HepG2 (cell line): ENCODE results near the gene MAJIN. TPM values are rescaled to one million over a fixed set of nuclear protein-coding genes. Genes with fewer than 3 reads are reported as not detected.

Source experiments
- JARID2 ChIP-seq: sonication (generic); formaldehyde crosslinking; IDR thresholded peaks from 2 replicates; pipeline ENCODE4 v1.8.1; 2023; ENCODE audit warnings: missing genetic modification reagents, inconsistent platforms; ENCODE audit not compliant: insufficient replicate concordance
- RFX5 ChIP-seq: IDR thresholded peaks from 2 replicates; pipeline ENCODE4 v1.6.1; 2011; ENCODE audit warnings: low read depth, low read length, improper control_type of control experiment
- ZNF569 ChIP-seq: sonication (generic); formaldehyde crosslinking; IDR thresholded peaks from 2 replicates; pipeline ENCODE4 v1.5.0; 2020; ENCODE audit warnings: mild to moderate bottlenecking, missing genetic modification reagents, moderate library complexity, borderline replicate concordance
- ZNF674 ChIP-seq: sonication (generic); formaldehyde crosslinking; IDR thresholded peaks from 2 replicates; pipeline ENCODE4 v1.5.0; 2020; ENCODE audit warnings: low read depth, mild to moderate bottlenecking, missing genetic modification reagents
- ZNF883 ChIP-seq: sonication (generic); formaldehyde crosslinking; IDR thresholded peaks from 2 replicates; pipeline ENCODE4 v1.5.1; 2020; ENCODE audit warnings: mild to moderate bottlenecking, missing genetic modification reagents; ENCODE audit errors: not compliant biosample characterization
- polyA plus RNA-seq, 8 experiments: library from polyadenylated mRNA; depleted of rRNA in 3 of 8; stranded (reverse) in 7 of 8; unstranded in 1 of 8; fragments of >200 nt; fragmentation: Illumina TruSeq in 4 of 8; extraction: Trizol in 4 of 8; gene quantifications; 2 replicates each; pipeline versions ENCODE4 v1.2.1 to v1.2.3, GENCODE V29; 2011 to 2016; ENCODE audit warnings: low read depth in 4 of 8, missing spikeins in 1 of 8, mixed read lengths in 1 of 8; ENCODE audit not compliant: insufficient read depth in 1 of 8
- total RNA-seq, 5 experiments: library from RNA; depleted of rRNA; stranded (reverse); fragments of >200 nt; fragmentation: Illumina TruSeq; extraction: Trizol; gene quantifications; 2 replicates each; pipeline ENCODE4 v1.2.3, GENCODE V29; 2016; ENCODE audit warnings: low read depth in 1 of 5
- TF ChIP-seq, protein P1 (sequence below): sonication (generic); formaldehyde crosslinking; IDR thresholded peaks from 2 replicates; pipeline ENCODE4 v1.4.0; 2020; ENCODE audit warnings: missing genetic modification reagents
- TF ChIP-seq, protein P2 (sequence below): sonication (generic); formaldehyde crosslinking; IDR thresholded peaks from 2 replicates; pipeline ENCODE4 v1.4.0; 2020; ENCODE audit warnings: missing genetic modification reagents
- TF ChIP-seq, protein P3 (sequence below): sonication (generic); formaldehyde crosslinking; IDR thresholded peaks from 2 replicates; pipeline ENCODE4 v1.5.1; 2020; ENCODE audit warnings: mild to moderate bottlenecking, missing genetic modification reagents, moderate library complexity
- TF ChIP-seq, protein P4 (sequence below): sonication (generic); formaldehyde crosslinking; IDR thresholded peaks from 2 replicates; pipeline ENCODE4 v1.5.0; 2020; ENCODE audit warnings: missing genetic modification reagents, mild to moderate bottlenecking, borderline replicate concordance
- TF ChIP-seq, protein P5 (sequence below): sonication (generic); formaldehyde crosslinking; IDR thresholded peaks from 2 replicates; pipeline ENCODE4 v1.4.0; 2020; ENCODE audit warnings: missing genetic modification reagents, mild to moderate bottlenecking, borderline replicate concordance
- TF ChIP-seq, protein P6 (sequence below): sonication (generic); formaldehyde crosslinking; IDR thresholded peaks from 2 replicates; pipeline ENCODE4 v1.8.0; 2022; ENCODE audit warnings: missing genetic modification reagents, mild to moderate bottlenecking, inconsistent platforms, borderline replicate concordance

Gene MAJIN
- total and polyA plus RNA-seq, 2 of the 13 experiments (the other 11 are each of a cell fraction or from before 2014, with no cell fraction given) = not detected

DNA sequence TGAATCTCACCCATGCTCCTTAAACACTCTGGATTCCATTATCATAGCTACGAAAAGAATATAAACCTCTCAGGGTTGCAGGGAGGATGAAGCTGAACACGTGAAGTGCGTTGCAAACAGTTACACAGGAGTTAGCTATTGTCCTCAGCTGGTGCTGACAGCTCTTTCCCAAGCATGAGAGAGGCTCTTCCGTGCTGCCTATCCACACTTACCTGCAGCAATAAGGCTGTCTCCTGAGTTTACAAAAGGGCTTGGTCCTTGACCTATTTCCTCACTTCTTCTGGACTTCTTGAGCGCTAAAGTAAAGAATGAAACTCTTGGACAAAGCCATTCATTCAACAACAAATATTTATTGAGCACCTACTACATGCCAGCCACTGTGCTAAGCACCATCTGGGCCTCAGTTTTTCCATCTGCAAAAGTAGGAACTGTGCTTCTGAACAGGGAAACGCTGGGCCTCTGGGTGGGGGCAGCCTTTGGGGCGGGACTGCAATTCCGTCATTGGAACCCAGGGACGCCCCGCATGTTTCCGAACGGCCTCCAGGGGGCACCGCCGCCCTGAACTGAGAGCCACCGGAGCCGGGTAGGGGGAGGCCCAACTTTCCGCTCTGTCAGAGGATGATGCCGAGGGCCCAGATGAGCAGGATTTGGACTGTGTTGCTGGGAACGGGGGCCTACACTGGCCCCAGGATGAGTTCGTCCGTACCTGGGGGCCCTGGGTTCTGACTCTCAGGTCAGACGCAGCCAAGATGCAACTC is 41.4 kb upstream of the MAJIN start (continued):
- TF ChIP-seq, protein P1, sequence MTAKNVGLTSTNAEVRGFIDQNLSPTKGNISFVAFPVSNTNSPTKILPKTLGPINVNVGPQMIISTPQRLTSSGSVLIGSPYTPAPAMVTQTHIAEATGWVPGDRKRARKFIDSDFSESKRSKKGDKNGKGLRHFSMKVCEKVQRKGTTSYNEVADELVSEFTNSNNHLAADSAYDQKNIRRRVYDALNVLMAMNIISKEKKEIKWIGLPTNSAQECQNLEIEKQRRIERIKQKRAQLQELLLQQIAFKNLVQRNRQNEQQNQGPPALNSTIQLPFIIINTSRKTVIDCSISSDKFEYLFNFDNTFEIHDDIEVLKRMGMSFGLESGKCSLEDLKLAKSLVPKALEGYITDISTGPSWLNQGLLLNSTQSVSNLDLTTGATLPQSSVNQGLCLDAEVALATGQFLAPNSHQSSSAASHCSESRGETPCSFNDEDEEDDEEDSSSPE (CRISPR knock-in tag) = no peak
- TF ChIP-seq, protein P2, sequence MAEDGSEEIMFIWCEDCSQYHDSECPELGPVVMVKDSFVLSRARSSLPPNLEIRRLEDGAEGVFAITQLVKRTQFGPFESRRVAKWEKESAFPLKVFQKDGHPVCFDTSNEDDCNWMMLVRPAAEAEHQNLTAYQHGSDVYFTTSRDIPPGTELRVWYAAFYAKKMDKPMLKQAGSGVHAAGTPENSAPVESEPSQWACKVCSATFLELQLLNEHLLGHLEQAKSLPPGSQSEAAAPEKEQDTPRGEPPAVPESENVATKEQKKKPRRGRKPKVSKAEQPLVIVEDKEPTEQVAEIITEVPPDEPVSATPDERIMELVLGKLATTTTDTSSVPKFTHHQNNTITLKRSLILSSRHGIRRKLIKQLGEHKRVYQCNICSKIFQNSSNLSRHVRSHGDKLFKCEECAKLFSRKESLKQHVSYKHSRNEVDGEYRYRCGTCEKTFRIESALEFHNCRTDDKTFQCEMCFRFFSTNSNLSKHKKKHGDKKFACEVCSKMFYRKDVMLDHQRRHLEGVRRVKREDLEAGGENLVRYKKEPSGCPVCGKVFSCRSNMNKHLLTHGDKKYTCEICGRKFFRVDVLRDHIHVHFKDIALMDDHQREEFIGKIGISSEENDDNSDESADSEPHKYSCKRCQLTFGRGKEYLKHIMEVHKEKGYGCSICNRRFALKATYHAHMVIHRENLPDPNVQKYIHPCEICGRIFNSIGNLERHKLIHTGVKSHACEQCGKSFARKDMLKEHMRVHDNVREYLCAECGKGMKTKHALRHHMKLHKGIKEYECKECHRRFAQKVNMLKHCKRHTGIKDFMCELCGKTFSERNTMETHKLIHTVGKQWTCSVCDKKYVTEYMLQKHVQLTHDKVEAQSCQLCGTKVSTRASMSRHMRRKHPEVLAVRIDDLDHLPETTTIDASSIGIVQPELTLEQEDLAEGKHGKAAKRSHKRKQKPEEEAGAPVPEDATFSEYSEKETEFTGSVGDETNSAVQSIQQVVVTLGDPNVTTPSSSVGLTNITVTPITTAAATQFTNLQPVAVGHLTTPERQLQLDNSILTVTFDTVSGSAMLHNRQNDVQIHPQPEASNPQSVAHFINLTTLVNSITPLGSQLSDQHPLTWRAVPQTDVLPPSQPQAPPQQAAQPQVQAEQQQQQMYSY (CRISPR knock-in tag) = no peak
- TF ChIP-seq RFX5 (no peak), JARID2 (no peak), ZNF883 (CRISPR knock-in tag) (no peak), ZNF569 (0 out of 2 replicates have a peak, but pooled peaks have one; percentile 40), ZNF674 (CRISPR knock-in tag) (no peak)
- TF ChIP-seq, protein P3, sequence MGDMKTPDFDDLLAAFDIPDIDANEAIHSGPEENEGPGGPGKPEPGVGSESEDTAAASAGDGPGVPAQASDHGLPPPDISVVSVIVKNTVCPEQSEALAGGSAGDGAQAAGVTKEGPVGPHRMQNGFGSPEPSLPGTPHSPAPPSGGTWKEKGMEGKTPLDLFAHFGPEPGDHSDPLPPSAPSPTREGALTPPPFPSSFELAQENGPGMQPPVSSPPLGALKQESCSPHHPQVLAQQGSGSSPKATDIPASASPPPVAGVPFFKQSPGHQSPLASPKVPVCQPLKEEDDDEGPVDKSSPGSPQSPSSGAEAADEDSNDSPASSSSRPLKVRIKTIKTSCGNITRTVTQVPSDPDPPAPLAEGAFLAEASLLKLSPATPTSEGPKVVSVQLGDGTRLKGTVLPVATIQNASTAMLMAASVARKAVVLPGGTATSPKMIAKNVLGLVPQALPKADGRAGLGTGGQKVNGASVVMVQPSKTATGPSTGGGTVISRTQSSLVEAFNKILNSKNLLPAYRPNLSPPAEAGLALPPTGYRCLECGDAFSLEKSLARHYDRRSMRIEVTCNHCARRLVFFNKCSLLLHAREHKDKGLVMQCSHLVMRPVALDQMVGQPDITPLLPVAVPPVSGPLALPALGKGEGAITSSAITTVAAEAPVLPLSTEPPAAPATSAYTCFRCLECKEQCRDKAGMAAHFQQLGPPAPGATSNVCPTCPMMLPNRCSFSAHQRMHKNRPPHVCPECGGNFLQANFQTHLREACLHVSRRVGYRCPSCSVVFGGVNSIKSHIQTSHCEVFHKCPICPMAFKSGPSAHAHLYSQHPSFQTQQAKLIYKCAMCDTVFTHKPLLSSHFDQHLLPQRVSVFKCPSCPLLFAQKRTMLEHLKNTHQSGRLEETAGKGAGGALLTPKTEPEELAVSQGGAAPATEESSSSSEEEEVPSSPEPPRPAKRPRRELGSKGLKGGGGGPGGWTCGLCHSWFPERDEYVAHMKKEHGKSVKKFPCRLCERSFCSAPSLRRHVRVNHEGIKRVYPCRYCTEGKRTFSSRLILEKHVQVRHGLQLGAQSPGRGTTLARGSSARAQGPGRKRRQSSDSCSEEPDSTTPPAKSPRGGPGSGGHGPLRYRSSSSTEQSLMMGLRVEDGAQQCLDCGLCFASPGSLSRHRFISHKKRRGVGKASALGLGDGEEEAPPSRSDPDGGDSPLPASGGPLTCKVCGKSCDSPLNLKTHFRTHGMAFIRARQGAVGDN (CRISPR knock-in tag) = no peak
- TF ChIP-seq, protein P4, sequence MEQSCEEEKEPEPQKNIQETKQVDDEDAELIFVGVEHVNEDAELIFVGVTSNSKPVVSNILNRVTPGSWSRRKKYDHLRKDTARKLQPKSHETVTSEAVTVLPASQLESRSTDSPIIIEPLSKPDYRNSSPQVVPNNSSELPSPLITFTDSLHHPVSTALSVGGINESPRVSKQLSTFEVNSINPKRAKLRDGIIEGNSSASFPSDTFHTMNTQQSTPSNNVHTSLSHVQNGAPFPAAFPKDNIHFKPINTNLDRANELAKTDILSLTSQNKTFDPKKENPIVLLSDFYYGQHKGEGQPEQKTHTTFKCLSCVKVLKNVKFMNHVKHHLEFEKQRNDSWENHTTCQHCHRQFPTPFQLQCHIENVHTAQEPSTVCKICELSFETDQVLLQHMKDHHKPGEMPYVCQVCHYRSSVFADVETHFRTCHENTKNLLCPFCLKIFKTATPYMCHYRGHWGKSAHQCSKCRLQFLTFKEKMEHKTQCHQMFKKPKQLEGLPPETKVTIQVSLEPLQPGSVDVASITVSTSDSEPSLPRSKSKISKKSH = no peak
- TF ChIP-seq, protein P5, sequence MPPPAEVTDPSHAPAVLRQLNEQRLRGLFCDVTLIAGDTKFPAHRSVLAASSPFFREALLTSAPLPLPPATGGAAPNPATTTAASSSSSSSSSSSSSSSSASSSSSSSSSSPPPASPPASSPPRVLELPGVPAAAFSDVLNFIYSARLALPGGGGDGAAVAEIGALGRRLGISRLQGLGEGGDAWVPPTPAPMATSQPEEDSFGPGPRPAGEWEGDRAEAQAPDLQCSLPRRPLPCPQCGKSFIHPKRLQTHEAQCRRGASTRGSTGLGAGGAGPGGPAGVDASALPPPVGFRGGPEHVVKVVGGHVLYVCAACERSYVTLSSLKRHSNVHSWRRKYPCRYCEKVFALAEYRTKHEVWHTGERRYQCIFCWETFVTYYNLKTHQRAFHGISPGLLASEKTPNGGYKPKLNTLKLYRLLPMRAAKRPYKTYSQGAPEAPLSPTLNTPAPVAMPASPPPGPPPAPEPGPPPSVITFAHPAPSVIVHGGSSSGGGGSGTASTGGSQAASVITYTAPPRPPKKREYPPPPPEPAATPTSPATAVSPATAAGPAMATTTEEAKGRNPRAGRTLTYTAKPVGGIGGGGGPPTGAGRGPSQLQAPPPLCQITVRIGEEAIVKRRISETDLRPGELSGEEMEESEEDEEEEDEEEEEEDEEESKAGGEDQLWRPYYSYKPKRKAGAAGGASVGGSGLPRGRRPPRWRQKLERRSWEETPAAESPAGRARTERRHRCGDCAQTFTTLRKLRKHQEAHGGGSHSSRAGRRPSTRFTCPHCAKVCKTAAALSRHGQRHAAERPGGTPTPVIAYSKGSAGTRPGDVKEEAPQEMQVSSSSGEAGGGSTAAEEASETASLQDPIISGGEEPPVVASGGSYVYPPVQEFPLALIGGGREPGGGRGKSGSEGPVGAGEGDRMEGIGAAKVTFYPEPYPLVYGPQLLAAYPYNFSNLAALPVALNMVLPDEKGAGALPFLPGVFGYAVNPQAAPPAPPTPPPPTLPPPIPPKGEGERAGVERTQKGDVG (CRISPR knock-in tag) = no peak
- TF ChIP-seq, protein P6, sequence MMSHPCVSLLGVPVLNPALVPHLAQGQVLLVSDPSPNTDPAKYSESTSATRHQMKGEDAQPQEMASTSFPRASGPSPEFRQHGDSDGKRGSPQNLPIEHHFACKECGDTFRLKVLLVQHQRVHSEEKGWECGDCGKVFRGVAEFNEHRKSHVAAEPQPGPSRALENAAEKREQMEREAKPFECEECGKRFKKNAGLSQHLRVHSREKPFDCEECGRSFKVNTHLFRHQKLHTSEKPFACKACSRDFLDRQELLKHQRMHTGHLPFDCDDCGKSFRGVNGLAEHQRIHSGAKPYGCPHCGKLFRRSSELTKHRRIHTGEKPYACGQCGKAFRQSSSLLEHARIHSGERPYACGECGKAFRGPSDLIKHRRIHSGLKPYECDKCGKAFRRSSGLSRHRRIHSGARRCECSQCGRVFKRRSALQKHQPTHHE = no peak
